SK-MEL-5 (cell line): Measurements from ENCODE around the gene CDKN1B. TPM values are rescaled to one million over a fixed set of nuclear protein-coding genes. Genes with fewer than 3 reads are reported as not detected.
"Not testable (repeated sequence)": the region's sequence is repeated elsewhere in the genome, so short reads cannot be mapped to it uniquely, and the experiment has no call there.

ENCODE experiments used
- DNase-seq: peaks from one replicate; pipeline ENCODE4 v3.0.0-alpha.2; 2016; ENCODE audit warnings: low read depth, low spot score
- in situ Hi-C: cut with HindIII; loops from 2 replicates; pipeline ENCODE4 v1.10.0; 2016; ENCODE audit warnings: low sequenced_read_pairs, high pct_unique_total_duplicates, low pct_unique_long_range_greater_than_20kb
- total RNA-seq: library from RNA; depleted of rRNA; stranded (reverse); fragments of >200 nt; shearing (Covaris generic); gene quantifications from 2 replicates; pipeline ENCODE4 v1.2.3, GENCODE V29; 2014

Gene CDKN1B
- total RNA-seq, 1 experiment from 2014 or later, result 39.7 TPM

DNA sequence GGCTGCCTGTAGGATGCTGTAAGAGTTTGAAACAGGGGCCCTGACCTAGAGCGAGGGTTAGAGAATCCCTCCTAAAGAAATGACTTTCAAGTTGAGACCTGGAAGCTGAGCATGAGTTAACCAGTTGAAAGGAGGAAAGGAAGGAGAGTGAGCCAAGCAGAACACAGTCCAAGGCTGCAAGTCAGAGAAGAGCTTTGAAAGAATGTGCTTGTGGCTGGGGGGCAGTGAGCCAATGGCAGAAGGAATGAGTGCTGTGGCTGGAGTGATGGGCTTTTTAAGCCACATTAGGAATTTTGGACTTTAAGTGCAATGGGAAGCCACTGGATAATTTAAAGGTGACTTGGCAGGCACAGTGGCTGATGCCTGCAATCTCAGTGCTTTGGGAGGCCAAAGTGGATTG lies 18.1 kb downstream of the CDKN1B start:
- in situ Hi-C loops, result no loop called here
- DNase-seq, result no peak

DNA sequence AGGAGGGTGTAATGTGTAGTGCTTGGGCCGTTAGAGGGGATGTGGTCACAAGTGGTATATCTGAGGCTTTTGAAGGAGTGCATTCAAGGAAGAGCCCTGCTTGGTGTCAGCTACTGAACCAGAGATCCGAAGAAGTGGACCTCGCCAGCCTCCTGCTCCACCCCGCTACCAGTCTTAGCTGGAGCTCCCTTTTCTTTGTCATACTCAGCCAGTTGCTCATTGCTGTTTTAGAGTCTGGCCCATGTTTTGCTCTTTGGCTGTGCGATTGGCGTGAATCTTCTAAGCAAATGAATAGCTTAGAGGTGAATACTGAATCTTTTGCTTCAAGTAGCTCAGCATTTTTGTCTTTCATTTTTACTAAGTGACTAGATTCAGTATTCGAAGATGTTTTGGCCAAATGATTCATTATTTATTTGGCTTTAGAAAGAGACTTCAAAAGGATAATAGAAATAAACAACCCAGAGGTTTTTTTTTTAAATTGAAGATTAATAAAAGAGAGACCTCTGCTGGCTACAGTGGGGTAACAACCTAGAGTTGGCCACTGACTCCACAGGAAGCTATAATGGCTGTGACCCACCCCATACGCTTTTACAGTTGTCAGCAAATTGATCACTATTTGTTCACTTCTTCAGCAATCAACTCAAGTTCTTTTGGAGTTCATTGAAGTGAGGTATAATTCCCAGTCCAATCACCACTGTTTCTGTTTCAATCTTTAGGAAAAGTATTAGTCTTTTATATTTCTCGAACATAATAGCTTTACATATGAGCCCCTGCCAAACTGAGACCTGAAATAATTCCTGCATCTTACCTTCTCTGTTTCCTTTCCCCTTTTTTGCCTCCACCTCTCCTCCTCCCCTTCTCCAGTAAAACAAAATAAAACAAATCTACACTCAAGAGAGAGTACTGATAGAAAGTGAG lies 19.9 kb downstream of the CDKN1B start:
- in situ Hi-C loops, result no loop called here
- DNase-seq, result peak; percentile 73

DNA sequence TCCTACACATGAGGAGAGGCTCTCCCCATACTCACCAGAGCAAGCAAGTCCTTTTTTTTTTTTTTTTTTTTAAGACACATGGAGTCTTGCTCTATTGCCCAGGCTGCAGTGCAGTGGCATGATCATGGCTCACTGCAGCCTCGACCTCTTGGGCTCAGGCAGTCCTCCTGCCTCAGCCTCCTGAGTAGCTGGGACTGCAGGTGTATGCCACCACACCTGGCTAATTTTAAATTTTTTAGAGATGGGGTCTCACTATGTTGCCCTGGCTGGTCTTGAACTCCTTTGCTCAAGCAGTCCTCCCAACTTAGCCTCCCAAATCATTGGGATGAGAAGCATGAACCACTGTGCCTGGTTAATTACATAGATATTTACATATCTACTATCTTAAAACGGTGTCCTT lies 21.0 kb downstream of the CDKN1B start:
- DNase-seq, in situ Hi-C loops: not testable (repeated sequence)

DNA sequence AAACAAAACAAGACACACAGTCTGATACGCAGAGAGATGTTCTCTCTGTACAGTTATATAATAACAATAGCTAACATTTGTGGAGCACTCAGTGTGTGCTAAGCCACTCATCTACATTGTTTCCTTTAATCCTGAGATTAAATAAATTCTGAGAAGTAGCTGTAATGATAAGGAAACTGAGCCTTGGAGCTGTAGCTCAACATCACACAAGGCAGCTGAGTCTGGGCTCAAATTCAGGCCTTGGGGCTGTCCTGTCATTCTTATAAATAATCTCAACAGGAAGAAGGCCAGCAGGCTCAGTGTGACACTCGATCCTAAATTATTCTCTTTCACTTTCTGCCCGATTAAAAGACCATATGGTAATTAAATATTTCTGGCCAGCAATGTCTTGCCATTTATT lies 24.5 kb downstream of the CDKN1B start:
- in situ Hi-C loops, result no loop called here
- no peak for DNase-seq

DNA sequence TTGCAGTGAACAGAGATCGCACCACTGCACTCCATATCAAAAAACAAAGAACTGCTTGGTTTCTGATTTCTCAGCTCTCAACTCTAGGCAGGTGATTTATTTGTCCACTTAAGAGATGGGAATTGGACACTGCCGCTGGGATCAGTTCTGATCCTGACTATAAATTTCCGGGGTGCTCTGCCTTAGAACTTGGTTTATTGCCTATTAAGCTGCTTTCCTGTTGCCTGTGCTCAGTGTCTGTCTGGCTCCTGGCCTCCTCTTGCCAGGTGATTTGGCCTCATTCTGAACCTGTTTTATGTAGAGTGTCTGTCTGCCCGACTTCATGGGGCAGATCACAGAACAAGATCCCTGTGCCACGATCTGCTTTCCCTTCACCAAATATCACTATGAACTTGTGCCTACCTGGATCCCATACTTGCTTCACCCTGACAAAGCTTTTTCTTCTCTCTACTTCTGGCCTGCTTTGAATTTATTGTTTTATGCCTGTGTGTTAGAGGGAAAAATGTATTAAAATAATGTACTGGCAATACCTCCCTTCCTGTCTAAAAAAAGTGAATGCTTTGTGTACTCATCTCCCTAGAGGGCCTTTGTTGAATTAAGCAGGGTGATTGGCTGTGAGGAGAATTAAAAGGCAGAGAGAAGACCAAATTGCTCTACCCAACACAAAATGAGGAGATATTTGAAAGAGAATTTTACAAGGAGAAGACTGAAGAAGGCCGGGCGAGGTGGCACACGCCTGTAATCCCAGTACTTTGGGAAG lies 27.6 kb downstream of the CDKN1B start:
- in situ Hi-C loops, result no loop called here
- no peak for DNase-seq

DNA sequence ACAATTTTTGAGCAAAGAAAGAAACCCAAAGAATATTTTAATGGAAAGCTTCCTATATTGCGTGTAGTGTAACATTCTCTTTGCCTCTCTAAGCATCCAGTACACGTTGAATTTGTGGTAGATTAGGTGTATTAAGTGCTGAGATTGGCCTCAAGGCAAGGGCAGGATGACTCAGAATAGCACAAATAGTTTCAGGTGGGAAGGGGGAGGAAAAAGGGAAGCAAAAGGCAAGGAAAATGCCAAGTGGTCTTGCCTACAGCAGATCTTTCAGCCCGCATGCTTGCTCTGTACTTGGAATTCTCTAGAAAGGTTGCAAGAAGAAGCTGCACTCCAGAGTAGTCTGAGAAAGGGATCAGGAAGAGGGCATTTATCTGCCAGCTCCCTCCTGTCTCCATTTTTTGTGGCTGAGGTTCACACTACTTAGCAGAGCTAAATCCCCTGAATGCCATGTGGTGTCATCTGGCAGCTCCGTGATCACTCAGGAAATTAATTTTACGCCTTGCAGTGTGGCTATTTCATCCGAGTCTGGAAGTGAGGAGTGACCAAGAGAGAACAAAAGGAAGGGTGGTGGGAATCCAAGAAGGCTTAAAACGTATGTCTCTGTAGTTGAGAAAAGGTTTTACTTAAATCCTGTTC lies 28.5 kb downstream of the CDKN1B start:
- no peak for DNase-seq
- in situ Hi-C loops, result no loop called here

DNA sequence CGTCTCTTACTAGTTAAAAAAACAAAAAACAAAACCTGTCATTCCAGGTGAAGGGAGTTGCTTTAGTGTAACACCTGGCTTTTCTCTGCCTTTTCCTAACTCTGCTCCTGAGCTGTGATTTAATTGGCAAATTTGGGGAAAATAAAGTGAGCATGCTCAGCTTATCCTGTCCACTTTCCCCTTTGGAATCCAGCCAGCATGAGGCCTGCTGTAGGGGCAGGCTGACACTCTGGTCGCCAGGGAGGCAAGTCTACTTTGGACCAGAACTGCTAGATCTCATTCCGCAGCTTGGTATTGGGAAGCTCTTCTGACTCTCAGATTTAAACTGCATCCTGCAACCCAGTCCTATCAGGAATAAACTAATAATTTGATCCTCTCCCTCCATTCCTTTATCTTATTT lies 30.1 kb downstream of the CDKN1B start:
- in situ Hi-C loops, result no loop called here
- no peak for DNase-seq

DNA sequence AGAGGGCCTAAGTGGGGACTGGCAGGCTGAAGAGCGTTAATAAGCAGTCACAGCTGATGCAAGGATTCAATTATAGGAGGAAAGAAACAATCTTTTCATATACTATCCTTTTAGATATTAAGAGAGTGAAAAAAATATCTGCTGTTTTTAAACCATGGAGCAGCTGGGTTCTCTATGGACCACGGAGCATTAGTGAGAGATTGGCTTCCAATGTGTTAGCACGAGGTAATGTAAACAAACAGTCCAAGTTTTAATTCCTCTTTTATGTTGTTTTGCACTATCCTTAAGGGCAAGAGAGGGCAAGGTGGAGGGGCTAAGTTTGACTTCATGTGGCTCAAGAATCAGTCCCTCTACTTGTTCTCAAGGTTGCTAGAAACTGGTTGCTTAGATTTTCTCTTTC lies 30.9 kb downstream of the CDKN1B start:
- no peak for DNase-seq
- in situ Hi-C loops, result no loop called here

DNA sequence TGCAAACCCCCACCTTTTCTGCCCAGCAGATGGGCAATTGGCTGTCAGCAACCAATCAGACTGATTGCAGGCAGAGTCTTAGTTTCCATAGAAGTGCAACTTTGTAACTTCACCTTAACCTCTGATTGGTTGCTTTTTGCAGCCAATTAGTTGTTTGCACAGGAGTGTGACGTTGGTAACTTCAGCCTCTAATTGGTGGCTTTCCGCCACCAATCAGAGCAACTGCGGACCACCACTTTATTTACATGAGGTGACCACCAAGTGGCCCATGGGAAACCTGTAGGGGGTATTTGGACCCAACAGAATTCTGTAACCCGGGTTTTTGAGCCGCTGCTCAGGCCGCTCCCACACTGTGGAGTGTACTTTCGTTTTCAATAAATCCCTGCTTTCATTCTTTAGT lies 32.3 kb downstream of the CDKN1B start:
- in situ Hi-C loops, result no loop called here
- DNase-seq, result peak; percentile 60

DNA sequence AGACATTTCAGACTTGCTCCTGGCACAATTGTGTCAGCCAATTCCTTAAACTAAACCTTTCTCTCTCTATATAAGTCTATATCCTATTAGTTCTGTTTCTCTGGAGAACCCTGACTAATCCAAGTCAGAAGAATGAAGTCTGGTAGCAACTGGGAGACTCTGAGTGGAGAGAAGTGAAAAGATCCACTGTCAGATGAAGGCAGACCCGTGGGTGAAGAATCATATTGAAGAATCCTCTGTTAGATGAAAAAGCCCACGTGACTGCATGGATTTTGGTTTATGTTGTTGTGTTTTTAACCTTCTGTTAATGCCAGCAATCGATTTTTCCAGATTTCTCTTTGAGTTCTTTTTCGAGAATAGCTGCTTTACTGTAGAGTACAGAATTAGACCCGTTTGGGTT lies 38.8 kb downstream of the CDKN1B start:
- DNase-seq, result peak; percentile 85
- in situ Hi-C loops, result no loop called here

DNA sequence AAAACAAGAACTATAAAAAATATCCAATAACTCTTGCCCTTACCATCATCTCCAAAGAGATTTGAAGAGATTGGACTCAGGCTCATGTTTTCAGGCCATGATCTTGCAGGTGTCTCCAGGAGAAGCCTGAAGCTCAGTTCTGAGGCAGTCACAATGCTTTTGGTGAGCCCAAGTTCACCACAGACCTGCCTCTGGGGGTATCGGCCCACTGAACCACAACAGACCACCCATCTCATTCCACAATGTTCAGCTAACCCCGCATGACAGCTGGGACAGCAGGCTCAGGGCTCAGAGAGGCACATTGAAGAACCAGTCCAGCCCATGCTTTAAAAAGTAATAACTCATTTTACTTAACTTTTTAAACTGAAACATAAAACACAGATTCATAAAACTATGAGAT lies 40.0 kb downstream of the CDKN1B start:
- in situ Hi-C loops, result no loop called here
- DNase-seq, result no peak

DNA sequence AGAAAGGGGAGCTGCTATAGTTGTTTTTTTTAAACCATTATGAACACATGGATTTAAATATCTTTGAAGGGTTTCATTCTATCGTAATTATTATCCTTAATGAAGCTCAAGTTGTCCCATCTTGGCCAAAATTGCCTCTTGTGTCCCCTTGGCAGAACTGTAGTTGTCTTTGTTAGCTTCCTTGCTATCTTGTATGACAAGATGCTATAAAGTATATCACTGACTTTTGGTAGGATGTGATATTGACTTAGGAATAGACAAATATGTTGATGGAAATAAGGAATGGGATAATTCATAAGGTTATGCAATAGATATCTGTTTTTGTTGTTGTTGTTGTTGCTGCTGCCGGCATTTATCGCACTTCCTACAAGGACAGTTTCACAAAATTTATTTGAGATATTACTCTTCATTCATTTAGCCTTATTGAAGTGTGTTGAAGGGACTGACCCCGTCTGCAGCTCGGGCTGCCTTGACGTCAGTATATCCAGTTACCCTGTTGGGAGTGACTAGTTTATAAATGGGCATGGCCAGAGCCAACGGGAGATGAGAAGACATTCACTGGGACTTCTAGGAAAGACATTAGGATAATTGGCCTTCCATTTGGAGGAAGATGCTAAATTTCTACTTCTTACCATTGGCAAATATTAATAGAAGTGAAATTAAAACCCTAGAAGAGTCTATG lies 42.2 kb downstream of the CDKN1B start:
- in situ Hi-C loops, result no loop called here
- peak; percentile 87 for DNase-seq

DNA sequence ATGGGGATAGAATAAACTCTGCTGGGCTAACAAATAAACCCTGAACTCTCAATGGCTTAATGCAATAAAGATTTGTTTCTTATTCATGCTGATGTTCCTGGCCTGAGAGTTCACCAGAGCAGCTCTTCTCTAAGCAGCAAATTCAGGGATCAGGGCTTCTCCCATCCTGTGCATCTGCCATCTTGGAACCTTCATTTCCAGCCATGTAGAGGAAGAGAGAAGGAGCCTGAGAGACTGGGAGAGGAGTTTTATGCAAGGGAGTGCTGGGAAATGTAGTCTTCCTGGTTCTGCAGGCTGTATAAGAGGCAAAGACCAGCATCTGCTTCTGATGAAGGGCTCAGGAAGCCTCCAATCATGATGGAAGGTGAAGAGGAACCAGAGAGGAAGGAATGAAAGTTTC lies 47.7 kb downstream of the CDKN1B start:
- peak; percentile 48 for DNase-seq
- in situ Hi-C loops, result no loop called here

DNA sequence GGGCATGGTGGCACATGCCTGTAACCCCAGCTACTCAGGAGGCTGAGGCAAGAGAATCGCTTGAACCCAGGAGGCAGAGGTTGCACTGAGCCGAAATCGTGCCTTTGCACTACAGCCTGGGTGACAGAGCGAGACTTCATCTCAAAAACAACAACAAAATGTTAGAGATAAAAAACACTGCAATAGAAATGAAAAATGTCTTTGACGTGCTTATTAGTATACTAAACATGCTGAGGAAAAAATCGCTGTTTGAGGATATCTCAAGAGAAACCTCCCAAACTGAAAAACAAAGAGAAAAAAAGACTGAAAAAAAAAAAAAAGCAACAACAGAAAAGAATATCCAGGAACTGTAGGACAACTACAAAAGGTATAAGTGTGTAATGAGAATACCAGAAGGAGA lies 53.1 kb downstream of the CDKN1B start:
- in situ Hi-C loops, result no loop called here
- DNase-seq, result no peak
